Activated T-helper 1 cell treated with Interleukin-2 at 50 U/mL for 16 hours (primary cell): Measurements from ENCODE around the gene PDLIM5.

ENCODE experiments used
- DNase-seq: peaks from one replicate; pipeline ENCODE4 v3.0.0-alpha.2; 2020; ENCODE audit warnings: low read depth

Gene PDLIM5

GRCh38 chr4:94701631-94702300, 250.0 kb downstream of the PDLIM5 start:
- DNase-seq, result no peak

GRCh38 chr4:94711635-94712034, 259.9 kb downstream of the PDLIM5 start:
- DNase-seq, result no peak

- no peak for DNase-seq
These were observed 262.8 kb downstream of the PDLIM5 start for GRCh38 chr4:94714365-94715160.

- DNase-seq, result no peak
These were observed 264.0 kb downstream of the PDLIM5 start for GRCh38 chr4:94715726-94716125.
